ENCODE data around the gene ANKRD52. TPM values are rescaled to one million over a fixed set of nuclear protein-coding genes. Genes with fewer than 3 reads are reported as not detected.
A peak's percentile ranks its signal among the peaks of the same experiment; 100 is the strongest.

The ANKRD52 gene
- total RNA-seq, 4 donors from 2014 or later, result 14.6 to 42.4 (median 23.9) TPM

DNA sequence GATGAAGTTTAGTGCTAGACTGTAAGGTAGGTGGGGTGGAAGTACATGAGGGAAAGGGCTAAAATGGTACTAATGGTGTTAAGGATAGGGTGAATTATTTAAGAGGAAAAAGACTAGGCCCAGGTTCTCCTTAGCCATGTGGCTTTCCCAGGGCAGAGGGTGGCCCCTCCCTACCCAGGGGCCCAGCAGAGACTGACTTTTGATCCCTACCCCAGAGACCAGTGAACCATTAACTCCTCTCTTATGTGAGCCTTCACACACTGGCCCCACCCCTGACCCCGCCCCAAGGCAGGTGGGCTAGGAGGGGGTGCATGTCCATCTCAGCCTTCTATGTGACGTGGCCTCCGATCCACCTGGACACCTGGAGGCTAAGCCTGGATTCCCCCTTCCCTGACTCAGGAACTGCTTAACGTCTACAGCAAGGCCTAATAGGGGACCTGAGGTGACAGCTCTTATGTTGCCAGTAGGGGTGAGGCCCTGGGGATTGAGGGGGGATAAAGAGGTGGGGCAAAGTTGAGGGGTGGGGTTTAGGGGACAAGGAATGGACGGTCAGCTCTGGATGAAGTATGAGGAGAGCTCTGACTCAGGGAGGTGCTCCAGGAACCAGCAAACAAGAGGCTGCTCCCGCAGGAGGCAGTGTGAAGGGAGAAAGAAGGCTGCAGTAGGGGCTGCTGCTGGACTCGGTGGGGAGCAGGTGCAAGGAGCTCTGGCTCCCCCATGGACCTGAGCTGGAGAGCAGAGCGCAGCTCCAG, 27.6 kb downstream of the ANKRD52 start:
- Histone ChIP-seq H3K9me3 (no peaks in the 10 kb centered on the region), H3K27me3 (no peaks in the 10 kb centered on the region), H3K36me3 (peaks cover 0 to 43% (median 0%) of the 10 kb centered on the region in 3 donors), H3K4me1 (no peaks in the 10 kb centered on the region), H3K4me3 (no peak overlapping the region), H3K27ac (peak overlapping the region in 1 of 4 donors; percentile 62)
- no peak for TF ChIP-seq POLR2A (IDR thresholded peaks at IDR 0.05)
- no peak for TF ChIP-seq EP300 (IDR thresholded peaks at IDR 0.05)
- TF ChIP-seq, protein P1, sequence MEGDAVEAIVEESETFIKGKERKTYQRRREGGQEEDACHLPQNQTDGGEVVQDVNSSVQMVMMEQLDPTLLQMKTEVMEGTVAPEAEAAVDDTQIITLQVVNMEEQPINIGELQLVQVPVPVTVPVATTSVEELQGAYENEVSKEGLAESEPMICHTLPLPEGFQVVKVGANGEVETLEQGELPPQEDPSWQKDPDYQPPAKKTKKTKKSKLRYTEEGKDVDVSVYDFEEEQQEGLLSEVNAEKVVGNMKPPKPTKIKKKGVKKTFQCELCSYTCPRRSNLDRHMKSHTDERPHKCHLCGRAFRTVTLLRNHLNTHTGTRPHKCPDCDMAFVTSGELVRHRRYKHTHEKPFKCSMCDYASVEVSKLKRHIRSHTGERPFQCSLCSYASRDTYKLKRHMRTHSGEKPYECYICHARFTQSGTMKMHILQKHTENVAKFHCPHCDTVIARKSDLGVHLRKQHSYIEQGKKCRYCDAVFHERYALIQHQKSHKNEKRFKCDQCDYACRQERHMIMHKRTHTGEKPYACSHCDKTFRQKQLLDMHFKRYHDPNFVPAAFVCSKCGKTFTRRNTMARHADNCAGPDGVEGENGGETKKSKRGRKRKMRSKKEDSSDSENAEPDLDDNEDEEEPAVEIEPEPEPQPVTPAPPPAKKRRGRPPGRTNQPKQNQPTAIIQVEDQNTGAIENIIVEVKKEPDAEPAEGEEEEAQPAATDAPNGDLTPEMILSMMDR (IDR thresholded peaks at IDR 0.05), result no peak
- WGBS, 2 donors, result 68 to 75% methylated on average over 8 of the region's 8 CpGs
- DNase-seq (ENCODE audit: low spot score in 2 of 2), result no peak

DNA sequence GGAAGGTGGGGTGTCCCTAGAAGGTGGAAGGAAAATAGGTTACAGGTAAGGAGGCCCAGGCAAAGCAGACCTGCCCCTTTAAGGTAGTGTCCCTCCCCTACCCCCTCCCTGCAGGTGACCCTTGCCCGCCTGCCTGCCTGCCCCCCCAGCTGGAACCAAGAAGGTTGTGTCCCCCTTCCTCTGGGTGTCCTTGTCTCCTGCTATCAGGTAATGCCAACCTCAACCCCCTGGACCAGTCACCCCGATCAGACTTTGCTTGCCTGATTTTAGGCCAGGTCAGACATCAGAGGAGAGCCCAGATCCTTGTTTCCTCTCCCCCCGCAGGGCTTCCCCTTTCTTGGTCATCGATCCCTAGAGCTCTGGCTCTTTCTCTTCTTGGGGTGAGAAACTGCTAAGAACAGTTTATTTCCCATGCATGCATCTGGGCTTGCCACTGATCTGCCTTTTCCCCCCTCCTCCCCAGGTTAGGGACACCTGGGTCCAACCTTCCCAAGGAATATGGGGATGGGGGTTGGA, 28.2 kb downstream of the ANKRD52 start, which contains the start of gene SLC39A5:
Gene SLC39A5, plus strand, starts transcription at position 136 of the 516 bp plus-strand sequence. CDS start 1,224 bp downstream, outside the sequence.
- peaks cover 0 to 5% (median 2%) of the 10 kb centered on the region in 4 donors for H3K4me1 ChIP-seq
- H3K27me3 ChIP-seq, result no peaks in the 10 kb centered on the region
- TF ChIP-seq, protein P1 (IDR thresholded peaks at IDR 0.05), result no peak
- no peak for TF ChIP-seq POLR2A (IDR thresholded peaks at IDR 0.05)
- no peak for TF ChIP-seq EP300 (IDR thresholded peaks at IDR 0.05)
- no peak within 1 kb of the TSS for H3K4me3 ChIP-seq
- no peak for DNase-seq (ENCODE audit: low spot score in 2 of 2)
- peak within 1 kb of the TSS in 1 of 4 donors; percentile 62 for H3K27ac ChIP-seq
- WGBS, 2 donors, result 72 to 85% methylated on average over 4 of the region's 4 CpGs
- H3K36me3 ChIP-seq, result peaks cover 0 to 41% (median 0%) of the 10 kb centered on the region in 3 donors
- H3K9me3 ChIP-seq, result no peaks in the 10 kb centered on the region

DNA sequence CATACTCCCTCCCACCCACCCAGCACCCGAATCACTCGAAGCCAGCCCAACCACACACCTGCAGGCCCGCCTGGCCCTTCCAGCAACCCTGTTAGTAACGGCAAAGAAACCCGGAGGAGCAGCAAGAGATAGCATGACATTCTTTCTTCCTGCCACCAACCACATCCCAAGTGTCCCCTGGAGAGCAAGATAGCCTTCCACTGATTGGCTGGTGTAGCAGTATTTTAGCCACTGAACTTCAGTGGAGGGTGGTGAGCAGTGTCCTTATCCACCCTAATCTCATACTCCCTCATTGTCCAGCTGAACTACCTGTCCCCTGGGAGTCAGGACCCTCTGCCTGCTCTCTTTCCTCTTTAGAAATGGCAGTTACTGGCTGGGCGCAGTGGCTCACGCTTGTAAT, 29.1 kb downstream of the ANKRD52 start:
- Histone ChIP-seq H3K4me3 (no peak overlapping the region), H3K4me1 (peaks cover 0 to 10% (median 7%) of the 10 kb centered on the region in 4 donors), H3K36me3 (peaks cover 0 to 41% (median 0%) of the 10 kb centered on the region in 3 donors), H3K27me3 (no peaks in the 10 kb centered on the region), H3K27ac (no peak overlapping the region), H3K9me3 (no peaks in the 10 kb centered on the region)
- TF ChIP-seq, protein P1 (IDR thresholded peaks at IDR 0.05), result no peak
- TF ChIP-seq POLR2A (IDR thresholded peaks at IDR 0.05) (no peak), EP300 (IDR thresholded peaks at IDR 0.05) (no peak)
- 80 to 87% methylated on average over 7 of the region's 7 CpGs for WGBS, 2 donors
- DNase-seq (ENCODE audit: low spot score in 2 of 2), result no peak

DNA sequence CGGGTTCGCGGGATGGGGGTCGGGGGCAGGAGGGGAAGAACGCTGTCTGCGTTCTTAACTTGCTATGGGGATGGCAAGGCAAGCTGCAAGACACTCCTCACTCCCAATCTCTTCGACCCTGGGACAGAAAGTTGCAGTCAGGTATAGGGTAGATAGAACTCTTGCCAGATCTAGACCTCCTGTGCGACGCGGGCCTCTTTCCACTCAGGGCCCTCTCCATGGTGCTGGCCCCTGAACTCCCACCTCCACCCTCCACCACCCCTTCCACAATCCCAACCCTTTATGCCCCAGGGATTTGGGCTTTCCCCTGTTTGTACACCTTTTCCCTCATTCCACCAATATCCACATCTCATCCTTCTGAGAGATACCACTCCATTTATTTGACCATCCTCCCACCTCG, 33.2 kb downstream of the ANKRD52 start:
- no peak for DNase-seq (ENCODE audit: low spot score in 2 of 2)
- H3K4me3 ChIP-seq, result peak overlapping the region; percentile 33 to 65 (median 59)
- H3K36me3 ChIP-seq, result peaks cover 0 to 41% (median 0%) of the 10 kb centered on the region in 3 donors
- H3K9me3 ChIP-seq, result no peaks in the 10 kb centered on the region
- peak overlapping the region in 3 of 4 donors; percentile 87 to 99 (median 99) for H3K27ac ChIP-seq
- no peaks in the 10 kb centered on the region for H3K27me3 ChIP-seq
- 75 to 79% methylated on average over 11 of the region's 11 CpGs for WGBS, 2 donors
- TF ChIP-seq EP300 (IDR thresholded peaks at IDR 0.05) (no peak), POLR2A (IDR thresholded peaks at IDR 0.05) (no peak)
- TF ChIP-seq, protein P1 (IDR thresholded peaks at IDR 0.05), result no peak
- peaks cover 0 to 38% (median 28%) of the 10 kb centered on the region in 4 donors for H3K4me1 ChIP-seq
